Colonic mucosa (tissue), 4 donors: ENCODE results near the gene VENTX. TPM values are rescaled to one million over a fixed set of nuclear protein-coding genes. Genes with fewer than 3 reads are reported as not detected.

ENCODE experiments used
- DNase-seq: peaks from one replicate; pipeline ENCODE4 v3.0.0-alpha.2; 2020
- H3K27ac ChIP-seq: fragments of 200-600 bp; one replicate; pipeline ENCODE4 v1.8.0; 2021
- H3K27me3 ChIP-seq: fragments of 200-600 bp; one replicate; pipeline ENCODE4 v1.8.0; 2021
- H3K36me3 ChIP-seq: fragments of 200-600 bp; one replicate; pipeline ENCODE4 v1.8.0; 2021
- H3K4me1 ChIP-seq: fragments of 200-600 bp; one replicate; pipeline ENCODE4 v1.8.0; 2021; ENCODE audit warnings: mild to moderate bottlenecking
- H3K4me3 ChIP-seq: fragments of 200-600 bp; one replicate; pipeline ENCODE4 v1.8.0; 2021
- H3K9ac ChIP-seq, 2 donors: one replicate each; pipeline ENCODE4 v1.7.0; 2013; ENCODE audit warnings: control low read depth in 2 of 2, low read depth in 2 of 2, low read length in 2 of 2
- H3K9me3 ChIP-seq: fragments of 200-600 bp; one replicate; pipeline ENCODE4 v1.8.0; 2021
- intact Hi-C: fragments of 100-400 bp; cut with DNase I; formaldehyde crosslinking; loops from one replicate; pipeline ENCODE4 v1.14.1; 2022
- total RNA-seq, 2 donors: library from RNA; stranded (reverse); fragmentation: NEBNext Ultra II Directional in 1 of 2; extraction: Animal tissue kit (Norgen Biotek cat#: 25700) in 1 of 2; gene quantifications; one replicate each; pipeline ENCODE4 v1.2.1, GENCODE V29; 2021
- TF ChIP-seq, protein P1 (sequence below): fragments of 200-600 bp; IDR thresholded peaks from one replicate; pipeline ENCODE4 v1.8.0; 2022; ENCODE audit warnings: antibody characterized with exemption, mild to moderate bottlenecking
- donor health status: healthy.
- donor health status: DM: no; HTN: no; CAD: no.
- donor health status: DM: no; HTN: no; CAD: no.

The VENTX gene
- total RNA-seq, 2 donors from 2014 or later = 0.15 to 0.24 TPM

DNA sequence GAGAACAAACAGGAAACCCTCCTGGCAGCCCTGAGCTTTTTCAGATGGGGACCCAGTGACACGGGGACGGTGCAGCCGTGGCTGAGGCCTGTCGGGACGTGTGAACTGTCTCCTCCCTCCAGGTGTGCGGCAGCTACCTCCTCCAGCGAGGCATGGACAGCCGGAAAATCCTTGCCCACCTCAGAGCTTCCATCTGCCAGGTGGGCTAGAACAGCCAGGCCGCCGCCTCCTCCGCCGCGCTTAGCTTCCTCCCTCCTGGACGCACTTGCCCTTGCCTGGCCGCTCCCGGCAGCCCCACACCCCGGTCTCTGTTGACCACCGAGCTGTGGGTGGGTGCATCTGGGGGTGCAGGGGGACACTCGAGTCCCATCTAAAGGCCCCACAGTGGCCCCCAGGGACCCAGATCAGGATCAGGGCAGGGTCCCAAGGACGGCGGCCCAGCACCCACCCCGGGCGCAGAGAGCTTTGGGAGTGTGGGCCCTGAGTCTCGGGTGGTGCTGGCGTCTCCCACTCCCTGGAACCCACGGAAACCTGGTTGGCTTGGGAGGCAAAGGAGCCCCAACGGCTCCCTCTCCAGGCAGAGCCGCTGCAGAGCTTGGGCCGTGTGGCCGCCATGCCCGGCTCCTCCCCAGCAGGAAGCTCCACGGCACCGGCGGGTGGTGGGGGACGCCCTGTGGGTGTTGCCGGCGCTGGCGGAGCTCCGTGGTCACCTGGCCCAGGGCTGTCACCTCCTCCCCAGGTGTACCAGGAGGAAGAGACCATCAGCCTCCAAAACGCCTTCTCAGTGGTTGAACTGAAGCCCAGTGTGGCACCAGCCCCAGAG lies 40.5 kb upstream of the VENTX start:
- intact Hi-C loops = no loop called here
- DNase-seq = no peak
- H3K4me3 ChIP-seq = no peak overlapping the region
- H3K9me3 ChIP-seq = no peaks in the 10 kb centered on the region
- TF ChIP-seq, protein P1, sequence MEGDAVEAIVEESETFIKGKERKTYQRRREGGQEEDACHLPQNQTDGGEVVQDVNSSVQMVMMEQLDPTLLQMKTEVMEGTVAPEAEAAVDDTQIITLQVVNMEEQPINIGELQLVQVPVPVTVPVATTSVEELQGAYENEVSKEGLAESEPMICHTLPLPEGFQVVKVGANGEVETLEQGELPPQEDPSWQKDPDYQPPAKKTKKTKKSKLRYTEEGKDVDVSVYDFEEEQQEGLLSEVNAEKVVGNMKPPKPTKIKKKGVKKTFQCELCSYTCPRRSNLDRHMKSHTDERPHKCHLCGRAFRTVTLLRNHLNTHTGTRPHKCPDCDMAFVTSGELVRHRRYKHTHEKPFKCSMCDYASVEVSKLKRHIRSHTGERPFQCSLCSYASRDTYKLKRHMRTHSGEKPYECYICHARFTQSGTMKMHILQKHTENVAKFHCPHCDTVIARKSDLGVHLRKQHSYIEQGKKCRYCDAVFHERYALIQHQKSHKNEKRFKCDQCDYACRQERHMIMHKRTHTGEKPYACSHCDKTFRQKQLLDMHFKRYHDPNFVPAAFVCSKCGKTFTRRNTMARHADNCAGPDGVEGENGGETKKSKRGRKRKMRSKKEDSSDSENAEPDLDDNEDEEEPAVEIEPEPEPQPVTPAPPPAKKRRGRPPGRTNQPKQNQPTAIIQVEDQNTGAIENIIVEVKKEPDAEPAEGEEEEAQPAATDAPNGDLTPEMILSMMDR = no peak
- no peaks in the 10 kb centered on the region for H3K36me3 ChIP-seq
- no peak overlapping the region for H3K9ac ChIP-seq
- no peaks in the 10 kb centered on the region for H3K4me1 ChIP-seq
- no peak overlapping the region for H3K27ac ChIP-seq
- no peaks in the 10 kb centered on the region for H3K27me3 ChIP-seq

DNA sequence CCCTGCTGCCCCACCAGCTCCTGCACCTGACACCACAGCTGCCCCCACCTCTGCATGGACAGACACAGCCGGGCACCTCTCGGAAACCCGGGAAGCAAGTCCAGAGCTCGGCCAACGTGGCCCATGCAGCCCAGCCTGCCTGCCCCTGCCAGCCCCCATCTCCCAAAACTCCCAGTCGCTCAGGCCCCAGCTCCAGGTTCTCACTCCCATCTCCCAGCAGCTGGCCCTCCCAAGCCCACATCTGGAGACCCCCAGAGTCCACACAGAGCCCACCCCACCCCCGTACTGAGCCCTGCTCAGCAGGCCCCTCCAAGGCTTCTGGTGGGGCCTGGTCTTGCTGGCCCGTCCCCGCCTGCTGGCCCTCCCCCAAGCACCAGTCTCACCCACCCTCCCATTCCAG lies 39.9 kb upstream of the VENTX start:
- DNase-seq = no peak
- Histone ChIP-seq H3K9ac (no peak overlapping the region), H3K36me3 (no peaks in the 10 kb centered on the region), H3K27me3 (no peaks in the 10 kb centered on the region), H3K4me3 (no peak overlapping the region), H3K27ac (no peak overlapping the region), H3K4me1 (no peaks in the 10 kb centered on the region), H3K9me3 (no peaks in the 10 kb centered on the region)
- intact Hi-C loops = no loop called here
- TF ChIP-seq, protein P1 = no peak

DNA sequence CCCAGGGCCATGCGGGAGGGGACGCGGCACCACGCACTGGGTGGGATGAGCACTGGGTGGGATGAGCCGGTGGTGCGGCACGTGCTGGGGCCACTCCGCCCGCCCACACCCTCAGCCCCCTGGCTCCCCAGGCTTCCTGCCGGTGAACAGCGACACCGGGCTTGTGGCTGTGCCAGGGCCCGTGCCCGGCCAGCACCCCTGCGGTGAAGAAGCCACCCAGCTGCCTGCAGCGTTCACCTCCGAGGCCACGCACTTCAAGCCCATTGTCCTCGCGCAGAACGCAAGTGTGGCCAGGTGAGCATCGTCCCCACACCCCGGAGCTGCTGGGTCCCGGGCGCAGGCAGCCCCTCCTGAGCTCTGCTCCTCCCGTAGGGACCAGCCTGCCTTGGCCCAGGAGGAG lies 39.4 kb upstream of the VENTX start:
- Histone ChIP-seq H3K9ac (no peak overlapping the region), H3K27ac (no peak overlapping the region), H3K36me3 (no peaks in the 10 kb centered on the region), H3K4me3 (no peak overlapping the region), H3K27me3 (no peaks in the 10 kb centered on the region), H3K9me3 (no peaks in the 10 kb centered on the region), H3K4me1 (no peaks in the 10 kb centered on the region)
- no peak for DNase-seq
- intact Hi-C loops = no loop called here
- TF ChIP-seq, protein P1 = no peak

DNA sequence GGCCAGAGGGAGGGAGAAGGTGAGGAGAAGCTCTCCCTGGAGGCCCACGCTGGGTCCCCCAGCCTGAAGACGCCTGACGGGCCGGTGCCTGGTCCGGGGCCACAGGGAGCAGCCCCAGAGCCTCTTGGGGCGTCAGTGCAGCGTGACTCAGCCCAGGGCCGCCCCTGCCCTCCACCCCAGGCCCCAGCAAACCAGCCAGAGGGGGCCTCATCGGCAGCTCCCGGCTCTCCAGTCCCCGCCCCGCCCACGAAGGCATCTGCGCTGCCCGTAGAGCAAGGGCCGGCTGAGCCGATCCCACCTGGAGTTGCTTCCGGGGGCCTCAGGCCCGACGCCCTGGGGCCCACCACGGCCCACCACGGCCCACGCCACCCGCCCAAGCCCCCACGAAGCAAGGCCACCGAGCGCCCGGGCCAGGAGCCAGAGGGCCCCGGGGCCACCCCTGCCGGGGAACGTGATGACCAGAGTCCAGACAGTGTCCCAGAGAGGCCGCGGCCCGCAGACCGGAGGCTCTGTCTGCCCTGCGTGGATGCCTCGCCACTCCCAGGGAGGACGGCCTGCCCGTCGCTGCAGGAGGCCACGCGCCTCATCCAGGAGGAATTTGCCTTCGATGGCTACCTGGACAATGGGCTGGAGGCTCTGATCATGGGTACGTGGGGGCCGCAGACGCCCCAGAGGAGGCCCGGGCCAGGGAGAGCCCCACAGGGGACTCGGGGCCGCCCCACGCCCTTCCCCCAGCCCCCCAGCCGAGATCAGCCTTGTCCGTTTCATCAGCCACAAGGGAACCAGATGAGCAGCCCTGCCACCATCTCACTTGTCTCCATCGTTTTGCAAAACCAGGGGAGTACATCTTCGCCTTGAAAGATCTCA lies 38.8 kb upstream of the VENTX start:
- H3K36me3 ChIP-seq = no peaks in the 10 kb centered on the region
- TF ChIP-seq, protein P1 = no peak
- H3K9ac ChIP-seq = no peak overlapping the region
- no peaks in the 10 kb centered on the region for H3K4me1 ChIP-seq
- no peak overlapping the region for H3K4me3 ChIP-seq
- no peaks in the 10 kb centered on the region for H3K9me3 ChIP-seq
- no peak for DNase-seq
- intact Hi-C loops = no loop called here
- H3K27ac ChIP-seq = no peak overlapping the region
- no peaks in the 10 kb centered on the region for H3K27me3 ChIP-seq

DNA sequence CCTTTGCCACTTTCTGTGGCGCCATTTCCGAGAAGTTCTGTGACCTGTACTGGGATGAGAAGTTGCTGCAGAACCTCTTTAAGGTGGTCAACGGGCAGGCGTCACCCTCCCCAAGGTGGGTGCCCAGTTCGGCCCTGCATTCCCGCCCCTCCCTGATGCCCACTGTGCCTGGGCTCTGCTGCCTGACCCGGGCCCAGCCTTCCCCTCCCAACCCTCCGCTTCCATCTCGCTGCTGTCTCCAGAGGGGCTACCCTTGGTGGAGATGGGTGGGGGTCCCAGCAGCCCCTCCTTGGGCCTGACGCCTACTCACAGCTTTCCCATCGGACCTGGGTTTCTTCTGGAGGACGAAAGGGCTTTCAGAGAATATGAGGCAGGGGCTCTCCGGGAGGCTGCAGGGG lies 38.2 kb upstream of the VENTX start:
- Histone ChIP-seq H3K4me1 (no peaks in the 10 kb centered on the region), H3K27me3 (no peaks in the 10 kb centered on the region), H3K9ac (no peak overlapping the region), H3K27ac (no peak overlapping the region), H3K36me3 (no peaks in the 10 kb centered on the region), H3K4me3 (no peak overlapping the region), H3K9me3 (no peaks in the 10 kb centered on the region)
- DNase-seq = no peak
- TF ChIP-seq, protein P1 = no peak
- intact Hi-C loops = no loop called here
